Common myeloid progenitor, CD34-positive (primary cell): ENCODE measurements around the gene PITX2.
A peak's percentile ranks its signal among the peaks of the same experiment; 100 is the strongest.
"Not testable (repeated sequence)": the region's sequence is repeated elsewhere in the genome, so short reads cannot be mapped to it uniquely, and the experiment has no call there.

Source experiments
- CTCF ChIA-PET: fragments of 350-600 bp; sonication (Branson Sonifier 250); formaldehyde crosslinking; loops from one replicate; lab custom pipeline; 2021; ENCODE audit warnings: antibody characterized with exemption; lab: Charles Lee
- POLR2A ChIA-PET: fragments of 350-600 bp; sonication (Branson Sonifier 250); formaldehyde crosslinking; loops from one replicate; lab custom pipeline; 2021; ENCODE audit warnings: antibody characterized with exemption; lab: Charles Lee
- DNase-seq, 3 donors: peaks; one replicate each; pipeline versions ENCODE4 v3.0.0 to v3.0.0-alpha.2; 2013
- H3K27ac ChIP-seq, 2 experiments: 1 replicate in 1 of 2; 2 replicates in 1 of 2; pipeline ENCODE4 v1.7.0; 2013; ENCODE audit warnings: inconsistent platforms in 2 of 2, low read length in 2 of 2, mild to moderate bottlenecking in 2 of 2, low read depth in 1 of 2, moderate library complexity in 1 of 2; ENCODE audit not compliant: severe bottlenecking in 2 of 2, insufficient read depth in 1 of 2, poor library complexity in 1 of 2
- H3K27me3 ChIP-seq, 5 experiments: replicated peaks in 2 of 5; 1 replicate in 3 of 5; 2 replicates in 2 of 5; pipeline versions ENCODE4 v1.6.1 to v1.7.0; 2013; ENCODE audit warnings: low read length in 4 of 5, mild to moderate bottlenecking in 2 of 5, moderate library complexity in 2 of 5, inconsistent platforms in 1 of 5; ENCODE audit not compliant: insufficient read depth in 5 of 5, control insufficient read depth in 4 of 5
- H3K36me3 ChIP-seq, 4 experiments: 1 replicate in 2 of 4; 2 replicates in 2 of 4; pipeline versions ENCODE4 v1.6.1 to v1.7.0; 2013; ENCODE audit warnings: low read length in 3 of 4, control low read depth in 1 of 4, mild to moderate bottlenecking in 1 of 4; ENCODE audit not compliant: control insufficient read depth in 4 of 4, insufficient read depth in 4 of 4
- H3K4me1 ChIP-seq, 4 experiments: 1 replicate in 3 of 4; 2 replicates in 1 of 4; pipeline versions ENCODE4 v1.6.1 to v1.7.1; 2013; ENCODE audit warnings: low read length in 3 of 4, mild to moderate bottlenecking in 3 of 4, control low read depth in 1 of 4, inconsistent platforms in 1 of 4, moderate library complexity in 1 of 4; ENCODE audit not compliant: control insufficient read depth in 4 of 4, insufficient read depth in 4 of 4; ENCODE audit errors: control extremely low read depth in 1 of 4
- H3K4me3 ChIP-seq, 7 experiments: 1 replicate in 4 of 7; 2 replicates in 3 of 7; pipeline versions ENCODE4 v1.5.1 to v1.7.0; 2013; ENCODE audit warnings: mild to moderate bottlenecking in 7 of 7, low read length in 6 of 7, moderate library complexity in 6 of 7, inconsistent platforms in 2 of 7, low read depth in 2 of 7, control low read depth in 1 of 7; ENCODE audit not compliant: insufficient read depth in 4 of 7, control insufficient read depth in 1 of 7; ENCODE audit errors: extremely low read depth in 1 of 7
- H3K9me3 ChIP-seq, 5 experiments: 1 replicate in 4 of 5; 2 replicates in 1 of 5; pipeline versions ENCODE4 v1.6.1 to v1.7.1; 2013; ENCODE audit warnings: low read length in 4 of 5, mild to moderate bottlenecking in 2 of 5, inconsistent platforms in 1 of 5, low read depth in 1 of 5, moderate library complexity in 1 of 5; ENCODE audit not compliant: control insufficient read depth in 4 of 5, insufficient read depth in 2 of 5; ENCODE audit errors: control extremely low read depth in 1 of 5
- whole genome bisulfite sequencing: methylation state at CpG from one replicate; pipeline ENCODE4 v1.1.5; 2013; ENCODE audit not compliant: insufficient coverage; 5-methylcytosine and 5-hydroxymethylcytosine counted together

The PITX2 gene

GRCh38 chr4:110589297-110589696 is 33.6 kb downstream of the PITX2 start:
- Histone ChIP-seq H3K9me3 (no peaks in the 10 kb centered on the region), H3K27ac (no peak overlapping the region), H3K4me1 (peaks cover 0 to 2% (median 0%) of the 10 kb centered on the region in 4 experiments), H3K4me3 (no peak overlapping the region), H3K27me3 (peaks cover 0 to 2% (median 0%) of the 10 kb centered on the region in 5 experiments), H3K36me3 (no peaks in the 10 kb centered on the region)
- no peak for DNase-seq
- ChIA-PET CTCF (no interaction called here), POLR2A (no interaction called here)

GRCh38 chr4:110587666-110588285 is 35.1 kb downstream of the PITX2 start:
- Histone ChIP-seq H3K4me3 (no peak overlapping the region), H3K36me3 (no peaks in the 10 kb centered on the region), H3K27ac (no peak overlapping the region), H3K9me3 (no peaks in the 10 kb centered on the region), H3K4me1 (peaks cover 0 to 2% (median 0%) of the 10 kb centered on the region in 4 experiments), H3K27me3 (peaks cover 0 to 2% (median 0%) of the 10 kb centered on the region in 5 experiments)
- no peak for DNase-seq
- POLR2A ChIA-PET: no interaction called here
- 96% methylated on average over 34 of the region's 36 CpGs for WGBS
- CTCF ChIA-PET: no interaction called here

- POLR2A ChIA-PET: no interaction called here
- Histone ChIP-seq H3K27ac (no peak overlapping the region), H3K4me1 (peaks cover 0 to 2% (median 0%) of the 10 kb centered on the region in 4 experiments), H3K36me3 (no peaks in the 10 kb centered on the region), H3K9me3 (no peaks in the 10 kb centered on the region), H3K4me3 (peak overlapping the region in 1 of 7 experiments; percentile 16), H3K27me3 (no peaks in the 10 kb centered on the region)
- peak; percentile 24 to 62 (median 51) for DNase-seq
- WGBS: no CpG with 5 or more reads among the region's 7 CpGs
- CTCF ChIA-PET: interaction anchor here (0.9 to 1.5 kb wide), 5 partner anchors 11 to 68 kb away, joined by 3 to 4 read pairs (median 3); no protein-coding TSS in a partner anchor
Observed at GRCh38 chr4:110586131-110586850, 36.6 kb downstream of the PITX2 start.

GRCh38 chr4:110576696-110577095 is 46.2 kb downstream of the PITX2 start:
- H3K27ac ChIP-seq, H3K4me1 ChIP-seq, H3K36me3 ChIP-seq, POLR2A ChIA-PET, DNase-seq, H3K4me3 ChIP-seq, H3K27me3 ChIP-seq, H3K9me3 ChIP-seq, CTCF ChIA-PET: not testable (repeated sequence)
- 100% methylated on average over 2 of the region's 2 CpGs for WGBS
